CD4-positive, alpha-beta T cell treated with Interleukin-15 for 4 hours (primary cell): ENCODE results near the gene STARD10.

ENCODE experiments used
- DNase-seq: peaks from one replicate; pipeline ENCODE4 v3.0.0-alpha.2; 2020; ENCODE audit warnings: low spot score

STARD10 gene

GRCh38 chr11:72763823-72764222 lies 30.0 kb downstream of the STARD10 start:
- no peak for DNase-seq

GRCh38 chr11:72762641-72763304 lies 31.1 kb downstream of the STARD10 start:
- DNase-seq: no peak

- DNase-seq: no peak
Measured at GRCh38 chr11:72760539-72761405, 33.1 kb downstream of the STARD10 start.

GRCh38 chr11:72759468-72759985 lies 34.3 kb downstream of the STARD10 start:
- no peak for DNase-seq

- no peak for DNase-seq
Measured at GRCh38 chr11:72758690-72759389, 35.0 kb downstream of the STARD10 start.

GRCh38 chr11:72758304-72758689 lies 35.5 kb downstream of the STARD10 start:
- DNase-seq: no peak

GRCh38 chr11:72755713-72756285 lies 38.0 kb downstream of the STARD10 start:
- no peak for DNase-seq

GRCh38 chr11:72754544-72755155 lies 39.2 kb downstream of the STARD10 start:
- no peak for DNase-seq

- no peak for DNase-seq
Measured at GRCh38 chr11:72754149-72754543, 39.7 kb downstream of the STARD10 start.

- no peak for DNase-seq
Measured at GRCh38 chr11:72753341-72754148, 40.3 kb downstream of the STARD10 start.

- DNase-seq: peak; percentile 75
Measured at GRCh38 chr11:72752088-72752914, 41.5 kb downstream of the STARD10 start, which contains the start of gene ARAP1. Gene ARAP1, minus strand, starts transcription at chr11:72752408. Its CDS starts 25,280 bp downstream, at chr11:72727128.

- no peak for DNase-seq
Measured at GRCh38 chr11:72751116-72752087, 42.4 kb downstream of the STARD10 start.

- no peak for DNase-seq
Measured at GRCh38 chr11:72750556-72751115, 43.2 kb downstream of the STARD10 start.

- no peak for DNase-seq
Measured at GRCh38 chr11:72750086-72750485, 43.8 kb downstream of the STARD10 start.

- no peak for DNase-seq
Measured at GRCh38 chr11:72747289-72747855, 46.5 kb downstream of the STARD10 start.

- DNase-seq: no peak
Measured at GRCh38 chr11:72746821-72747220, 47.0 kb downstream of the STARD10 start.

GRCh38 chr11:72745925-72746550 lies 47.8 kb downstream of the STARD10 start:
- DNase-seq: no peak
